OCI-LY7 (cell line): ENCODE data around the gene ABCA3. TPM values are rescaled to one million over a fixed set of nuclear protein-coding genes. Genes with fewer than 3 reads are reported as not detected.

ENCODE experiments used
- BruUV-seq: library from RNA; stranded (reverse); fragments of 400-500 nt; replicated peaks from 2 replicates; lab custom pipeline; 2021; lab: Mats Ljungman, UMichigan
- CTCF ChIA-PET: fragments of 300-600 bp; sonication (Branson Sonifier 250); formaldehyde crosslinking; loops from one replicate; lab custom pipeline; 2022; ENCODE audit warnings: antibody characterized with exemption; ENCODE audit not compliant: unreplicated experiment; lab: Charles Lee
- POLR2A ChIA-PET: fragments of 300-600 bp; sonication (Branson Sonifier 250); formaldehyde crosslinking; loops from one replicate; lab custom pipeline; 2022; ENCODE audit warnings: antibody characterized with exemption; lab: Charles Lee
- DNase-seq: peaks from one replicate; pipeline ENCODE4 v3.0.0-alpha.2; 2015; ENCODE audit warnings: low spot score
- H2AFZ ChIP-seq: fragments of 200-600 bp; sonication (generic), shearing (Covaris generic); 2 replicates; pipeline ENCODE4 v1.6.1; 2014; ENCODE audit warnings: mild to moderate bottlenecking, antibody characterized with exemption, low read length, moderate library complexity
- H3K27ac ChIP-seq: fragments of 200-600 bp; sonication (generic); 2 replicates; pipeline ENCODE4 v1.5.1; 2014; ENCODE audit warnings: mixed run types, low read depth, mild to moderate bottlenecking, moderate library complexity, low read length, inconsistent platforms; ENCODE audit not compliant: poor library complexity, severe bottlenecking
- H3K36me3 ChIP-seq: fragments of 200-600 bp; sonication (generic); 2 replicates; pipeline ENCODE4 v1.6.1; 2014; ENCODE audit warnings: mild to moderate bottlenecking, antibody characterized with exemption, low read length, moderate library complexity, mixed read lengths; ENCODE audit not compliant: insufficient read depth
- H3K4me1 ChIP-seq: fragments of 200-600 bp; sonication (generic); 2 replicates; pipeline ENCODE4 v1.5.1; 2014; ENCODE audit warnings: mild to moderate bottlenecking, low read length; ENCODE audit not compliant: insufficient read depth, poor library complexity, severe bottlenecking
- H3K4me2 ChIP-seq: fragments of 200-600 bp; sonication (generic); 2 replicates; pipeline ENCODE4 v1.6.1; 2014; ENCODE audit warnings: mild to moderate bottlenecking, low read length
- H3K4me3 ChIP-seq: fragments of 200-600 bp; sonication (generic); 2 replicates; pipeline ENCODE4 v1.5.1; 2014; ENCODE audit warnings: mild to moderate bottlenecking, low read depth, low read length; ENCODE audit not compliant: poor library complexity, severe bottlenecking
- H3K79me2 ChIP-seq: fragments of 200-600 bp; sonication (generic); 2 replicates; pipeline ENCODE4 v1.6.1; 2016; ENCODE audit warnings: low read depth, mild to moderate bottlenecking, low read length, moderate library complexity, mixed read lengths; ENCODE audit not compliant: insufficient read depth
- H3K9me2 ChIP-seq: fragments of 200-600 bp; sonication (generic); 2 replicates; pipeline ENCODE4 v1.6.1; 2016; ENCODE audit warnings: mild to moderate bottlenecking, low read length, mixed read lengths; ENCODE audit not compliant: insufficient read depth
- H3K9me3 ChIP-seq: fragments of 200-600 bp; sonication (generic); 2 replicates; pipeline ENCODE4 v1.6.1; 2014; ENCODE audit warnings: mild to moderate bottlenecking, mixed run types, low read length, mixed read lengths
- H4K20me1 ChIP-seq: fragments of 200-600 bp; sonication (generic); 2 replicates; pipeline ENCODE4 v1.6.1; 2014; ENCODE audit warnings: mild to moderate bottlenecking, antibody characterized with exemption, low read length, moderate library complexity, mixed read lengths; ENCODE audit not compliant: insufficient read depth
- EZH2phosphoT487 ChIP-seq: fragments of 200-600 bp; sonication (generic); IDR thresholded peaks from 2 replicates; pipeline ENCODE4 v1.6.1; 2018; ENCODE audit warnings: low read depth, borderline replicate concordance, mild to moderate bottlenecking, mixed run types, antibody characterized with exemption, low read length, moderate library complexity, mixed read lengths
- intact Hi-C: fragments of 100-400 bp; cut with micrococcal nuclease; formaldehyde crosslinking; loops from one replicate; pipeline ENCODE4 v1.10.0; 2022; ENCODE audit not compliant: unreplicated experiment
- total RNA-seq, 2 experiments: library from RNA; depleted of rRNA in 1 of 2; stranded (reverse); fragments of >200 nt in 1 of 2; shearing (Covaris generic) in 1 of 2; gene quantifications; 2 replicates each; pipeline ENCODE4 v1.2.3, GENCODE V29; 2014 to 2022
- TF ChIP-seq, protein P1 (sequence below): fragments of 200-600 bp; sonication (generic); conservative IDR thresholded peaks from 2 replicates; pipeline ENCODE4 v1.5.1; 2014; ENCODE audit warnings: mild to moderate bottlenecking, antibody characterized with exemption, low read length, moderate library complexity, mixed read lengths

The ABCA3 gene
- total RNA-seq, 2 experiments from 2014 or later: 0.23 TPM; not detected in 1

GRCh38 chr16:2365397-2366294 is 25.1 kb upstream of the ABCA3 start:
- intact Hi-C loops: no loop called here
- no peaks in the 10 kb centered on the region for H3K79me2 ChIP-seq
- TF ChIP-seq, protein P1, sequence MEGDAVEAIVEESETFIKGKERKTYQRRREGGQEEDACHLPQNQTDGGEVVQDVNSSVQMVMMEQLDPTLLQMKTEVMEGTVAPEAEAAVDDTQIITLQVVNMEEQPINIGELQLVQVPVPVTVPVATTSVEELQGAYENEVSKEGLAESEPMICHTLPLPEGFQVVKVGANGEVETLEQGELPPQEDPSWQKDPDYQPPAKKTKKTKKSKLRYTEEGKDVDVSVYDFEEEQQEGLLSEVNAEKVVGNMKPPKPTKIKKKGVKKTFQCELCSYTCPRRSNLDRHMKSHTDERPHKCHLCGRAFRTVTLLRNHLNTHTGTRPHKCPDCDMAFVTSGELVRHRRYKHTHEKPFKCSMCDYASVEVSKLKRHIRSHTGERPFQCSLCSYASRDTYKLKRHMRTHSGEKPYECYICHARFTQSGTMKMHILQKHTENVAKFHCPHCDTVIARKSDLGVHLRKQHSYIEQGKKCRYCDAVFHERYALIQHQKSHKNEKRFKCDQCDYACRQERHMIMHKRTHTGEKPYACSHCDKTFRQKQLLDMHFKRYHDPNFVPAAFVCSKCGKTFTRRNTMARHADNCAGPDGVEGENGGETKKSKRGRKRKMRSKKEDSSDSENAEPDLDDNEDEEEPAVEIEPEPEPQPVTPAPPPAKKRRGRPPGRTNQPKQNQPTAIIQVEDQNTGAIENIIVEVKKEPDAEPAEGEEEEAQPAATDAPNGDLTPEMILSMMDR: no peak
- no peak for TF ChIP-seq EZH2phosphoT487
- CTCF ChIA-PET: interaction anchor here (0.6 kb wide), 1 partner anchor 14 kb away, joined by 3 read pairs; no protein-coding TSS in a partner anchor
- no peak overlapping the region for H3K4me3 ChIP-seq
- H3K27ac ChIP-seq: no peak overlapping the region
- no peaks in the 10 kb centered on the region for H4K20me1 ChIP-seq
- no peak overlapping the region for H2AFZ ChIP-seq
- no peaks in the 10 kb centered on the region for H3K4me1 ChIP-seq
- no peaks in the 10 kb centered on the region for H3K9me2 ChIP-seq
- POLR2A ChIA-PET: no interaction called here
- no peak for DNase-seq
- no peaks in the 10 kb centered on the region for H3K36me3 ChIP-seq
- no peaks in the 10 kb centered on the region for H3K9me3 ChIP-seq
- no peak overlapping the region for H3K4me2 ChIP-seq
- no TSS peak for BruUV-seq

DNA sequence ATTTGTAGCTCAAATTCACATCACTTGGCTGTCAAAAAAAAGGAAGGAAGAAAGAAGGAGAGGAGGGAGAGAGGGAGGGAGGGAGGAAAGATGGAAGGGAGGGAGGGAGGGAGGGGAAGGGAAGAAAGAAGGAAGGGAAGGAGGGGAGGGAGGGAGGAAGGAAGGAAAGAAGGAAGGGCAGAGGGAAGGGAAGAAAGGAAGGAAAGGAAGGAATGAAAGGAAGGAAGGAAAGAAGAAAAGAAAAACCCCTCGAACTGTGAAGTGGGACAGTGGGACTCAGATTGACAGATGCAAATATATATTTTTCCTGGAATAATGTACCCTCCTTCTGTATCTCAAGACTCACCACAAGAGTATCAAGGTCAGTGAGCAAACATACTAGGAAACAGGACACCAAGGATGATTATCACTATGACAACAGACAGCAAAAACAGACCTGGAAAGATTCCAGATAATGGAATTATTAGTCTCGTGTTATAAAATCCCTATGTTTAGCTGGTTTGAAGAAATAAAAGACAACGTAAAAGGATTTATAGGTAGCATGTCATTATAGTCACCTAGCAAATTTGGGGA is 24.2 kb upstream of the ABCA3 start:
- H3K4me3 ChIP-seq: no peak overlapping the region
- no peak overlapping the region for H2AFZ ChIP-seq
- no peaks in the 10 kb centered on the region for H3K4me1 ChIP-seq
- H3K4me2 ChIP-seq: no peak overlapping the region
- intact Hi-C loops: no loop called here
- H3K9me2 ChIP-seq: no peaks in the 10 kb centered on the region
- H3K27ac ChIP-seq: no peak overlapping the region
- CTCF ChIA-PET: no interaction called here
- H3K36me3 ChIP-seq: no peaks in the 10 kb centered on the region
- no peak for DNase-seq
- H3K9me3 ChIP-seq: no peaks in the 10 kb centered on the region
- POLR2A ChIA-PET: interaction anchor here (0.5 kb wide), 1 partner anchor 18 kb away, joined by 3 read pairs; no protein-coding TSS in a partner anchor
- TF ChIP-seq EZH2phosphoT487: no peak
- TF ChIP-seq, protein P1: no peak
- no peaks in the 10 kb centered on the region for H3K79me2 ChIP-seq
- H4K20me1 ChIP-seq: no peaks in the 10 kb centered on the region
- BruUV-seq: no TSS peak
